Measurements from ENCODE around the gene DNAH17. TPM values are rescaled to one million over a fixed set of nuclear protein-coding genes. Genes with fewer than 3 reads are reported as not detected.

The DNAH17 gene
- total and polyA plus RNA-seq, 2 donors (not counting 3 experiments of a cell fraction or from before 2014, with no cell fraction given), result not detected

- DNase-seq (ENCODE audit: low read depth, low spot score) (no peak), FAIRE-seq (no peak)
- H3K9me1 ChIP-seq (replicated peaks; ENCODE audit: control insufficient read depth, extremely low read depth, insufficient read depth, low read length), result no peaks in the 10 kb centered on the region
- POLR2A ChIA-PET, result no interaction called here
- no peak overlapping the region for H3K4me2 ChIP-seq (ENCODE audit: insufficient read depth, low read length)
- H2AFZ ChIP-seq (ENCODE audit: low read depth, low read length), result no peak overlapping the region
- H3K9ac ChIP-seq (replicated peaks; ENCODE audit: extremely low read depth, insufficient read depth, low read length), result no peak overlapping the region
- no peaks in the 10 kb centered on the region for H3K4me1 ChIP-seq (ENCODE audit: control insufficient read depth, extremely low read depth, insufficient read depth, low read length)
- CTCF ChIA-PET, result interaction anchor here (1.1 kb wide), 1 partner anchor 117 kb away, joined by 3 read pairs; no protein-coding TSS in a partner anchor
- H4K20me1 ChIP-seq (replicated peaks; ENCODE audit: control insufficient read depth, extremely low read depth, insufficient read depth, low read length), result no peaks in the 10 kb centered on the region
- TF ChIP-seq MYC (IDR thresholded peaks at IDR 0.05; ENCODE audit: low read depth, low read length) (no peak), POLR2AphosphoS5 (IDR thresholded peaks at IDR 0.05; ENCODE audit: insufficient read depth, low read depth, low read length) (no peak), EZH2 (IDR thresholded peaks at IDR 0.05; ENCODE audit: borderline replicate concordance, low read depth, low read length, severe bottlenecking) (no peak), CTCF (IDR thresholded peaks at IDR 0.05; ENCODE audit: extremely low read depth in 1 of 2, insufficient read depth in 1 of 2, low read depth in 1 of 2, low read length in 2 of 2) (no peak), GATA2 (IDR thresholded peaks at IDR 0.05; ENCODE audit: insufficient read depth, insufficient read length, low read depth, low read length) (no peak), MAX (IDR thresholded peaks at IDR 0.05; ENCODE audit: insufficient read depth, insufficient read length) (no peak), JUN (IDR thresholded peaks at IDR 0.05; ENCODE audit: borderline replicate concordance, insufficient read depth, insufficient read length, low read depth) (no peak), FOS (IDR thresholded peaks at IDR 0.05; ENCODE audit: borderline replicate concordance, insufficient read depth, low read length) (no peak), POLR2A (IDR thresholded peaks at IDR 0.05; ENCODE audit: low read depth, low read length) (no peak)
- dilution Hi-C loops (cut with MboI; ENCODE audit: extremely low pct_ligation_motif_present, low sequenced_read_pairs), result no loop called here
- no peak overlapping the region for H3K27ac ChIP-seq (ENCODE audit: insufficient read depth, low read depth, low read length)
- BruUV-seq (replicated peaks), result no TSS peak
- no peaks in the 10 kb centered on the region for H3K79me2 ChIP-seq (ENCODE audit: control insufficient read depth, insufficient read depth, low read length)
- peaks cover 7% of the 10 kb centered on the region in 2 experiments for H3K27me3 ChIP-seq (ENCODE audit: control insufficient read depth in 2 of 2, insufficient read depth in 2 of 2, low read length in 2 of 2)
- no peaks in the 10 kb centered on the region for H3K36me3 ChIP-seq (ENCODE audit: control insufficient read depth in 2 of 2, extremely low read depth in 1 of 2, insufficient read depth in 2 of 2, low read length in 2 of 2)
- no peak overlapping the region for H3K4me3 ChIP-seq (replicated peaks in 1 of 3; ENCODE audit: insufficient read depth in 1 of 3, low read depth in 1 of 3, low read length in 3 of 3)
- H3K9me3 ChIP-seq (replicated peaks; ENCODE audit: control insufficient read depth, insufficient read depth, low read length), result no peaks in the 10 kb centered on the region
- intact Hi-C loops (cut with micrococcal nuclease), result no loop called here
Observed at GRCh38 chr17:78613416-78613815, 36.2 kb upstream of the DNAH17 start.

Measured in endothelial cell of umbilical vein (primary cell).